ENCODE data around the gene MTCP1. TPM values are rescaled to one million over a fixed set of nuclear protein-coding genes. Genes with fewer than 3 reads are reported as not detected.

The MTCP1 gene
- total RNA-seq, 1 experiment from 2014 or later = 17.9 TPM

- no peaks in the 10 kb centered on the region for H3K4me1 ChIP-seq (ENCODE audit: insufficient read depth, low read length)
- H2AFZ ChIP-seq (ENCODE audit: low read length) = no peak overlapping the region
- DNase-seq (no peak), ATAC-seq (peak; percentile 40)
- intact Hi-C loops (cut with micrococcal nuclease) = loop anchor here (10.0 kb wide), 1 partner anchor 138 kb away; no protein-coding TSS in a partner anchor
- ChIA-PET CTCF (no interaction called here), POLR2A (ENCODE audit: unreplicated experiment) (no interaction called here)
- no peaks in the 10 kb centered on the region for H3K9me2 ChIP-seq (replicated peaks; ENCODE audit: low read length)
- H3K27ac ChIP-seq (ENCODE audit: low read length) = no peak overlapping the region
- no peak overlapping the region for H3K4me3 ChIP-seq (ENCODE audit: low read length)
- no peaks in the 10 kb centered on the region; the same call in 1 of the 2 replicates for H3K36me3 ChIP-seq (ENCODE audit: low read depth, low read length)
- TF ChIP-seq EZH2 (IDR thresholded peaks at IDR 0.05; ENCODE audit: low read length, unreplicated experiment) = no peak
- TF ChIP-seq EZH2phosphoT487 (IDR thresholded peaks at IDR 0.05; ENCODE audit: borderline replicate concordance, low read length) = no peak
- no peak for TF ChIP-seq CTCF (conservative IDR thresholded peaks at IDR 0.05; ENCODE audit: low read depth, low read length)
- H3K4me2 ChIP-seq (ENCODE audit: low read length) = no peak overlapping the region
- BruUV-seq (replicated peaks) = no TSS peak
- H3K9ac ChIP-seq (ENCODE audit: low read length) = no peak overlapping the region
- H3K9me3 ChIP-seq (ENCODE audit: low read length) = no peaks in the 10 kb centered on the region
- H4K20me1 ChIP-seq (ENCODE audit: low read length) = no peaks in the 10 kb centered on the region
- H3F3A ChIP-seq (ENCODE audit: low read length, unreplicated experiment) = no peaks in the 10 kb centered on the region
- no peaks in the 10 kb centered on the region for H3K79me2 ChIP-seq (ENCODE audit: low read length)
- H3K27me3 ChIP-seq (ENCODE audit: low read length) = no peaks in the 10 kb centered on the region
Measured at GRCh38 chrX:155052738-155053498, 18.0 kb downstream of the MTCP1 start.

- ChIA-PET CTCF (interaction anchor here (0.6 to 0.9 kb wide), 2 partner anchors 22 to 88 kb away, joined by 3 read pairs; partner anchors contain the start of gene FUNDC2), POLR2A (ENCODE audit: unreplicated experiment) (no interaction called here)
- Histone ChIP-seq H3K9me2 (replicated peaks; ENCODE audit: low read length) (no peaks in the 10 kb centered on the region), H3F3A (ENCODE audit: low read length, unreplicated experiment) (no peaks in the 10 kb centered on the region), H2AFZ (ENCODE audit: low read length) (no peak overlapping the region), H3K79me2 (ENCODE audit: low read length) (0 out of 2 replicates have a peak, but pooled peaks cover 2% of the 10 kb centered on the region), H4K20me1 (ENCODE audit: low read length) (no peaks in the 10 kb centered on the region), H3K4me1 (ENCODE audit: insufficient read depth, low read length) (no peaks in the 10 kb centered on the region), H3K9ac (ENCODE audit: low read length) (no peak overlapping the region), H3K9me3 (ENCODE audit: low read length) (no peaks in the 10 kb centered on the region), H3K27ac (ENCODE audit: low read length) (no peak overlapping the region), H3K4me3 (ENCODE audit: low read length) (no peak overlapping the region), H3K36me3 (ENCODE audit: low read depth, low read length) (no peaks in the 10 kb centered on the region), H3K4me2 (ENCODE audit: low read length) (no peak overlapping the region), H3K27me3 (ENCODE audit: low read length) (no peaks in the 10 kb centered on the region)
- ATAC-seq = peak; percentile 45; the same call in 1 of the 2 replicates
- BruUV-seq (replicated peaks) = no TSS peak
- intact Hi-C loops (cut with micrococcal nuclease) = no loop called here
- peak; percentile 57 for DNase-seq
- TF ChIP-seq CTCF (conservative IDR thresholded peaks at IDR 0.05; ENCODE audit: low read depth, low read length) (peak; percentile 77), EZH2 (IDR thresholded peaks at IDR 0.05; ENCODE audit: low read length, unreplicated experiment) (no peak)
Measured at GRCh38 chrX:155048977-155049619, 21.8 kb downstream of the MTCP1 start.

Measured in PC-3 (cell line).